ENCODE data around the gene ANKMY1.

GRCh38 chr2:240465268-240465764 lies 92.5 kb downstream of the ANKMY1 start:
- no peak for TF ChIP-seq CTCF (IDR thresholded peaks at IDR 0.05)
- no peak for TF ChIP-seq ZFX (IDR thresholded peaks at IDR 0.05; ENCODE audit: borderline replicate concordance)

All from 22Rv1 (cell line).